ENCODE measurements around the gene CDH8.
"Not testable (repeated sequence)": the region's sequence is repeated elsewhere in the genome, so short reads cannot be mapped to it uniquely, and the experiment has no call there.

The CDH8 gene

GRCh38 chr16:61836804-61837393, 199.3 kb downstream of the CDH8 start:
- no peak for DNase-seq

GRCh38 chr16:61834082-61834481, 202.2 kb downstream of the CDH8 start:
- no peak for DNase-seq

- no peak for DNase-seq
Measured at GRCh38 chr16:61831351-61831917, 204.8 kb downstream of the CDH8 start.

GRCh38 chr16:61829631-61830030, 206.6 kb downstream of the CDH8 start:
- DNase-seq, result no peak

- DNase-seq, result no peak
Measured at GRCh38 chr16:61823326-61823725, 212.9 kb downstream of the CDH8 start.

GRCh38 chr16:61820820-61821219, 215.4 kb downstream of the CDH8 start:
- DNase-seq, result no peak

GRCh38 chr16:61820398-61820797, 215.8 kb downstream of the CDH8 start:
- no peak for DNase-seq

GRCh38 chr16:61818850-61819249, 217.4 kb downstream of the CDH8 start:
- DNase-seq, result no peak

GRCh38 chr16:61817583-61818278, 218.5 kb downstream of the CDH8 start:
- DNase-seq, result no peak

- DNase-seq, result no peak
Measured at GRCh38 chr16:61814726-61815347, 221.4 kb downstream of the CDH8 start.

- no peak for DNase-seq
Measured at GRCh38 chr16:61813339-61813738, 222.9 kb downstream of the CDH8 start.

GRCh38 chr16:61812251-61812650, 224.0 kb downstream of the CDH8 start:
- no peak for DNase-seq

- DNase-seq, result no peak
Measured at GRCh38 chr16:61807551-61807950, 228.7 kb downstream of the CDH8 start.

GRCh38 chr16:61801217-61801616, 235.0 kb downstream of the CDH8 start:
- DNase-seq, result not testable (repeated sequence)

- DNase-seq, result no peak
Measured at GRCh38 chr16:61798741-61799140, 237.5 kb downstream of the CDH8 start.

- DNase-seq, result no peak
Measured at GRCh38 chr16:61797961-61798507, 238.2 kb downstream of the CDH8 start.

GRCh38 chr16:61797296-61797795, 238.9 kb downstream of the CDH8 start:
- DNase-seq, result no peak

GRCh38 chr16:61792194-61792909, 243.9 kb downstream of the CDH8 start:
- DNase-seq, result no peak

- DNase-seq, result no peak
Measured at GRCh38 chr16:61791464-61791863, 244.8 kb downstream of the CDH8 start.

- not testable (repeated sequence) for DNase-seq
Measured at GRCh38 chr16:61781855-61782254, 254.4 kb downstream of the CDH8 start.

GRCh38 chr16:61780161-61780560, 256.1 kb downstream of the CDH8 start:
- DNase-seq, result no peak

GRCh38 chr16:61770301-61770700, 265.9 kb downstream of the CDH8 start:
- no peak for DNase-seq

- no peak for DNase-seq
Measured at GRCh38 chr16:61763991-61764390, 272.2 kb downstream of the CDH8 start.

Data from activated CD4-positive, alpha-beta T cell treated with anti-CD3 and anti-CD28 coated beads for 1 hour (primary cell).